Measurements from ENCODE around the gene DTWD2.
A peak's percentile ranks its signal among the peaks of the same experiment; 100 is the strongest.

Gene DTWD2

DNA sequence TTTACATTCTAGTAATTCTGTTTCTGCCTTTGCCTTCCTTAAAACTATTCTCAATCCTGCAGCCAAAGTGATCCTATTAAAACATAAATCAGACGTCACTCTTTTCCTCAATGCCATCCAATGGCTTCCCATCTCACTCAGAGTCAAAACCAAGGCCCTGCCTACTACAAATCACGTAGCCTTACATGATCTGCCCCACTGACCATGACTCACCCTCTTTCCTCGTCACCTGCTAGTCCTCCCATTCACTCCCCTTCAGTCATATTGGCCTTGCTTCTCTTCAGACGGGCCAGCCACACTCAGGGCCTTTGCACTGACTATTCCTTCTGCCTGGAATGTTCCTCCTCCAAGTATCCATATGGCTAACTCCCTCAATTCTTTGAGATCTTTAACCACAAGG, 43.6 kb upstream of the DTWD2 start:
- Histone ChIP-seq H3K36me3 (no peaks in the 10 kb centered on the region), H3K9me3 (no peaks in the 10 kb centered on the region), H3K4me1 (ENCODE audit: control insufficient read depth in 1 of 2, insufficient read depth in 1 of 2, low read depth in 1 of 2, low read length in 1 of 2) (no peaks in the 10 kb centered on the region), H3K4me3 (ENCODE audit: low read depth in 1 of 2, low read length in 1 of 2) (no peak overlapping the region), H3K27ac (no peak overlapping the region), H3K27me3 (no peaks in the 10 kb centered on the region)
- TF ChIP-seq, protein P1, sequence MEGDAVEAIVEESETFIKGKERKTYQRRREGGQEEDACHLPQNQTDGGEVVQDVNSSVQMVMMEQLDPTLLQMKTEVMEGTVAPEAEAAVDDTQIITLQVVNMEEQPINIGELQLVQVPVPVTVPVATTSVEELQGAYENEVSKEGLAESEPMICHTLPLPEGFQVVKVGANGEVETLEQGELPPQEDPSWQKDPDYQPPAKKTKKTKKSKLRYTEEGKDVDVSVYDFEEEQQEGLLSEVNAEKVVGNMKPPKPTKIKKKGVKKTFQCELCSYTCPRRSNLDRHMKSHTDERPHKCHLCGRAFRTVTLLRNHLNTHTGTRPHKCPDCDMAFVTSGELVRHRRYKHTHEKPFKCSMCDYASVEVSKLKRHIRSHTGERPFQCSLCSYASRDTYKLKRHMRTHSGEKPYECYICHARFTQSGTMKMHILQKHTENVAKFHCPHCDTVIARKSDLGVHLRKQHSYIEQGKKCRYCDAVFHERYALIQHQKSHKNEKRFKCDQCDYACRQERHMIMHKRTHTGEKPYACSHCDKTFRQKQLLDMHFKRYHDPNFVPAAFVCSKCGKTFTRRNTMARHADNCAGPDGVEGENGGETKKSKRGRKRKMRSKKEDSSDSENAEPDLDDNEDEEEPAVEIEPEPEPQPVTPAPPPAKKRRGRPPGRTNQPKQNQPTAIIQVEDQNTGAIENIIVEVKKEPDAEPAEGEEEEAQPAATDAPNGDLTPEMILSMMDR (IDR thresholded peaks at IDR 0.05): no peak

- no peaks in the 10 kb centered on the region for H3K36me3 ChIP-seq
Observed at GRCh38 chr5:119031011-119031886, 42.9 kb upstream of the DTWD2 start.

DNA sequence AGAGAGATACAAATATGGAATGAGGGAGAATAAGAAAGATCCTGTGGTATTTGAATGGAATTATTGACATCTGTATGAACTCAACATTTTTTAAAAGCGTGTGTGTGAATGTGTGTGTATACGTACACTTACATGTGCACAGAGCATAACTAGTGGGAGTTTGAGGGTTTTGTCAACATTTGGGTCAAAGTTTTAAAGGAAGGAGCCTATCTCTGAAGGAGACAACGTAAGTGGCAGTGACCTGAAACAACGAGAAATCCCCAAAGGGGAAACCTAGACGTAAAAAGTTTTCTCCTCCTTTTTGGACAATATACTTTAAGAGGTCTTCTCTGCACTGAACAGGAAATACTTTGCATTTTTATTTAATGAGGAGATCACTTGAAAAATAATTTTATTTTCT, 40.2 kb upstream of the DTWD2 start:
- H3K4me3 ChIP-seq (ENCODE audit: low read depth in 1 of 2, low read length in 1 of 2): no peak overlapping the region
- H3K4me1 ChIP-seq (ENCODE audit: control insufficient read depth in 1 of 2, insufficient read depth in 1 of 2, low read depth in 1 of 2, low read length in 1 of 2): no peaks in the 10 kb centered on the region
- H3K36me3 ChIP-seq: no peaks in the 10 kb centered on the region
- no peaks in the 10 kb centered on the region for H3K27me3 ChIP-seq
- TF ChIP-seq, protein P1 (IDR thresholded peaks at IDR 0.05): no peak
- H3K27ac ChIP-seq: no peak overlapping the region
- H3K9me3 ChIP-seq: no peaks in the 10 kb centered on the region

More at GRCh38 chr5:119031011-119031886, 42.9 kb upstream of the DTWD2 start:
- Histone ChIP-seq H3K27ac (no peak overlapping the region), H3K4me1 (ENCODE audit: control insufficient read depth in 1 of 2, insufficient read depth in 1 of 2, low read depth in 1 of 2, low read length in 1 of 2) (no peaks in the 10 kb centered on the region), H3K27me3 (no peaks in the 10 kb centered on the region), H3K4me3 (ENCODE audit: low read depth in 1 of 2, low read length in 1 of 2) (no peak overlapping the region), H3K9me3 (no peaks in the 10 kb centered on the region)
- TF ChIP-seq, protein P1 (IDR thresholded peaks at IDR 0.05): no peak

DNA sequence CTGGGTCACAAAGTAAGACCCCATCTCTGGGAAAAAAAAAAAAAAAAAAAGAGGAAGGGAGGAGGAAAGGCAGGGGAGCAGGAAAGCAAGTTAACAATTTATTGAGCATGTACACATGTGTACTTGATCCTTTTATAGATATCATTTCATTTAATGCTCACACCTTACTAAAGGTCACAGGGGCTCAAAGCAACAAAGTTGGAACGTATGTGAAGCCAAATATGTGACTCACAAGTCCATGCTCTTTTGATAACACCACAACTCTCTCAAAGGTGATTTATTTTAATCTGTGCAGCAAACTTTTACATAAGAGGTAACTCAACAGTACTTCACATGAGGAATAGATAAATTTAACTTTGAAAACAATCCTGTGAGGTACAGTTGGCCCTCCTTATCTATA, 34.4 kb upstream of the DTWD2 start:
- Histone ChIP-seq H3K36me3 (no peaks in the 10 kb centered on the region), H3K4me3 (ENCODE audit: low read depth in 1 of 2, low read length in 1 of 2) (no peak overlapping the region), H3K27ac (no peak overlapping the region), H3K9me3 (no peaks in the 10 kb centered on the region), H3K27me3 (no peaks in the 10 kb centered on the region), H3K4me1 (ENCODE audit: control insufficient read depth in 1 of 2, insufficient read depth in 1 of 2, low read depth in 1 of 2, low read length in 1 of 2) (peaks cover 21 to 26% of the 10 kb centered on the region in 2 experiments)
- TF ChIP-seq, protein P1 (IDR thresholded peaks at IDR 0.05): no peak

- Histone ChIP-seq H3K4me3 (ENCODE audit: low read depth in 1 of 2, low read length in 1 of 2) (no peak overlapping the region), H3K27me3 (no peaks in the 10 kb centered on the region), H3K9me3 (no peaks in the 10 kb centered on the region), H3K4me1 (ENCODE audit: control insufficient read depth in 1 of 2, insufficient read depth in 1 of 2, low read depth in 1 of 2, low read length in 1 of 2) (peaks cover 21 to 26% of the 10 kb centered on the region in 2 experiments), H3K36me3 (no peaks in the 10 kb centered on the region), H3K27ac (peak overlapping the region; percentile 47)
- TF ChIP-seq, protein P1 (IDR thresholded peaks at IDR 0.05): no peak
Observed at GRCh38 chr5:119022017-119022745, 33.8 kb upstream of the DTWD2 start.
